GM18867 (cell line): ENCODE measurements around the gene DBI.
"Not testable (repeated sequence)": the region's sequence is repeated elsewhere in the genome, so short reads cannot be mapped to it uniquely, and the experiment has no call there.

Experiments used
- ATAC-seq: cut with Tn5 transposase; IDR thresholded peaks from one replicate; pipeline ENCODE4 v1.9.1; 2021; ENCODE audit warnings: mild to moderate bottlenecking, moderate library complexity; ENCODE audit not compliant: unreplicated experiment

The DBI gene

GRCh38 chr2:119393971-119394748 is 27.4 kb downstream of the DBI start:
- ATAC-seq = no peak

GRCh38 chr2:119397196-119397595 is 30.4 kb downstream of the DBI start:
- no peak for ATAC-seq

GRCh38 chr2:119402106-119402505 is 35.3 kb downstream of the DBI start:
- no peak for ATAC-seq

- no peak for ATAC-seq
Measured at GRCh38 chr2:119402645-119403560, 36.1 kb downstream of the DBI start.

GRCh38 chr2:119403618-119404017 is 36.8 kb downstream of the DBI start:
- not testable (repeated sequence) for ATAC-seq

- ATAC-seq = no peak
Measured at GRCh38 chr2:119405151-119405550, 38.4 kb downstream of the DBI start.

- peak; percentile 67 for ATAC-seq
Measured at GRCh38 chr2:119407430-119408220, 40.8 kb downstream of the DBI start.

- ATAC-seq = no peak
Measured at GRCh38 chr2:119408221-119408619, 41.4 kb downstream of the DBI start.

GRCh38 chr2:119409506-119409905 is 42.7 kb downstream of the DBI start:
- ATAC-seq = no peak

GRCh38 chr2:119414894-119415293 is 48.1 kb downstream of the DBI start:
- no peak for ATAC-seq

- ATAC-seq = no peak
Measured at GRCh38 chr2:119415630-119416029, 48.9 kb downstream of the DBI start.

- ATAC-seq = no peak
Measured at GRCh38 chr2:119416299-119416923, 49.6 kb downstream of the DBI start.

- no peak for ATAC-seq
Measured at GRCh38 chr2:119417908-119418307, 51.1 kb downstream of the DBI start.

GRCh38 chr2:119419065-119419464 is 52.3 kb downstream of the DBI start:
- no peak for ATAC-seq

GRCh38 chr2:119419803-119420508 is 53.2 kb downstream of the DBI start:
- no peak for ATAC-seq

- ATAC-seq = no peak
Measured at GRCh38 chr2:119421304-119421703, 54.5 kb downstream of the DBI start.

- no peak for ATAC-seq
Measured at GRCh38 chr2:119421741-119422140, 55.0 kb downstream of the DBI start.
